Measurements from ENCODE around the gene LRFN2.

The LRFN2 gene

DNA sequence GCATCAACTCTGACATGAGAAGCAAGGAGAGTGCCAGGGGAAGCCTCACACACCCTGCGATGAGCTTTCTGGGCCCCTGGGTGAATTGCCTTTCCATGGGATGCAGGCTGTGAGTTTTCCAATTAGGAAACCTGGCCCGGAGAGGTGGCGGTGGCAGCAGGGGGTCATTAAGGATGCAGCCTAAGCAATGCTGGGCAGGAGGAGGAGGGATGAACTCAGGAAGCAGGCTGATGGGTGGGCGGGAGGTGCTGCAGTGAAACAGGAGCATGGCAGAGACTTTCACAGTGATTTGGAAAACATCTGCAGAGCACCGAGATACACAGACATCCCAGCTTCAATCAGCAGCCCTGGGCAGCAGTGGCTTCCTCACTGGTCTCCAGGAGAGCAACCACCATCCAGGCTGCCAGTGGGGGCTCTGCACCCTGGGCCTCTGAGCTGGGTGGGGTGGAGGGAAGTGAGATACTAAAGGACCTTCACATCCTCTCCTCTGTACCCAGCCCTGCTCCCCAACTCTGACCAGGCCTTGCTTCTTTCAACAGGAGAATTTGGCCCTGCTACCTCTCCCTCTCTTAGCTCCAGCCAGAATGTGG lies 44.9 kb downstream of the LRFN2 start:
- DNase-seq = no peak

DNA sequence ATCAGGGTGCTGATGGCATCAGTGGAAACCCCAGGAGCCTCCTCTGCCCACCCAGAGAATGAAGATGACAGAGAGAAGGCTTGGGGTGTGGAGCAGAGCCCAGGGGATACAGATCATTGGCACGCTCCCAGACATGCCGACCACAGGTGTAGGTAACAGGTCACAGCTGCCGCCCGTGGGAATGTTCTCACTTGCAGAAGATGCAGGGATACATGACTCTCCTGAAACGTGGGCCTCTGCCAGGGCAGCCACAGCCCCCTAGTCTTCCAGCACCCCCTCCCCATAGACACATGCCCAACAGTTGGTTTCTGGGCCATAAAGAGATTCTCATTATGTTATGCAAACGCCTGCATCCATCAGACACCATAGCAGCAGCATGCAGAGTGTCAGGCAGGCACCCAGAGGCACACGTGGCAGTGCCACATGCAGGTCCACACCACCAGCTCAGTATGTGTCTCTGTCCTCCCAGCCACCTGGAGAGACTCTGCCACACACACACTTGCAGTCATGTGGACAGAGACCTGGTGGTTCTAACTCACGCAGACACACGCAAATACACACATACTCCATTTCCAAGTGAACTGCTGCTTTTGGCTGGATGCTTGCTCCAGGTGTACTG lies 45.5 kb downstream of the LRFN2 start:
- DNase-seq = no peak

DNA sequence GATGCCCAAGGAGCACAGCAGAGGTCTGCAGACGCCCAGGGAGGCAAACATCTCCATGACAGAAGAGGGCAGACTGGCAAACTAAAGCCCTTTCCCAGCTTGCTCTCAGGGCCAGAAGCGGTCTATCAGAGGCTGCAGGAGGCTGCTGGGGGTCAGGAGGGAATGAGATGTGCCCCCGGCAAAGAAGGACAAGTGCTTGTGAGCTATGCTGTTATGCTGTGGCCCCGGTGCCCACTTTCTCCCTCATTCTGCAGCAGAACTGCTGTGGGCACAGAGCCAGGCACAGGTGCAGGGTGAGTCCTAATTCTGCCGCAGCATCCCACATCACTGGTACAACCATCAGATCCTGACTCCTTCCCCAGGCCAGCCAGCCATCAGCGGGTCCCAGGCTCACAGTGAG lies 46.4 kb downstream of the LRFN2 start:
- no peak for DNase-seq

DNA sequence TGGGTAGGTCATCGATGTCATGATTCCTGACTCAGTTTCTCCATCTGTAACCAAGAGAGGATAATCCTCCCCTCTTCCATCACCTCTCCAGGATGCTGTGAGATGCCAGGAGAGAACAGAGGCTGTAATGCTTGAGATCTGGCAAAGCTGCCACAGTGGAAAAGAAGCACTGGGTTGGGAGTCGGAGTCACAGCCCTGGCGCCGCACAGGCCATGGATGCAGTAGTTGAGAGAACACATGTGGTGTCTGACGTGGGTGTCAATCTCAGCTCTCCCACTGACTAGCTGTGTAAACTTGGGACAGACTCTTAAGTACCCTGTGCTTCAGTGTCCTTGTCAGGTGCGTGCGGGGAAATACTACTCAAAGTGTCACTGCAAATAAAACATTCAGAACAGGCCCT lies 47.3 kb downstream of the LRFN2 start:
- no peak for DNase-seq

- DNase-seq = no peak
These were observed 48.6 kb downstream of the LRFN2 start for GRCh38 chr6:40538556-40538955.

GRCh38 chr6:40537446-40537845 lies 49.7 kb downstream of the LRFN2 start:
- no peak for DNase-seq

DNA sequence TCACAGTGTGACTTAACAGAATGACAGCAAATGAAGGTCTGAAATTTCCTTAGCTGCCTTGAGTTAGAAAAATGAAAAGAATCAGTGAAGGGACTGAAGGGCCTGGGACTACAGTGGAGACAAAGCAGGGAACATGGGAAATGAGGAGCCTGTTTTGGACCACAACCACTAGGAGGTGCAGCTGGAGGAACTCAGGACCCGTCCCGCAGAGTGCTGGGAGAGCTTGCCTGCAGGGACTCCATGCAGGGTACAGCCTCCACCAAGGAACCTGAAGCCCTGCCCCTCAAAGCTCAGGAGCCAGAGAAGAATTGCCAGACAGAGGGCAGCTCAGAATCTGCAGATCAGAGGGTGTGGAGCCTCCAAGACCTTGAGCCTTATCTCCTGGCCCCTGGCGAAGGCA lies 50.7 kb downstream of the LRFN2 start:
- no peak for DNase-seq

DNA sequence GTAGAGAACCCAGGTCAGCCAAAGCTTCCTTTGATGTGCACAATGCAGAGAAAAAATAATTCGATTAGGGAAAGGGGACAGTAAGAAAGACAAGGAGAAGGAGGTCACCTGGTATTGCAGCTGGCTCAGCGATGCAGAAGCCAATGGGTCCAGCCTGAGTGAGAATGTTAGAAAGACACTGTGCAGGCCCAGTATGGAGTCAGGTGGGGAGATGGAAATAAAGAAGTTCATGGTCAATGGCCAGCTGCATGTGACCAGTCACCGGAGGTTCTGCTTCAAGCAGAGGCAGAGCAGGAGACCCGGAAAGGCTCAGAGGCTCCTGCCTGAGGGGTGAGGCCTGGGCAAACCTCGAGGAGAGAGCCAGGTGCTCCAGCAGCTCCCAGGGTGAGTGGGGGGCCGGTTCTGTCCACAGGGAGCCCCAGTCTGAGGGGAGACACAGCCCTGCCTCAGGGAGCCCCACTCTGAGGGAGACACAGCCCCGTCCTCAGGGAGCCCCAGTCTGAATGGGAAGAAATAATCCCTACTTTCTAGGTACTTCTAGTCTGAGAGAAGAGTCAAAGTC lies 51.3 kb downstream of the LRFN2 start:
- no peak for DNase-seq

GRCh38 chr6:40535110-40535818 lies 51.9 kb downstream of the LRFN2 start:
- no peak for DNase-seq

DNA sequence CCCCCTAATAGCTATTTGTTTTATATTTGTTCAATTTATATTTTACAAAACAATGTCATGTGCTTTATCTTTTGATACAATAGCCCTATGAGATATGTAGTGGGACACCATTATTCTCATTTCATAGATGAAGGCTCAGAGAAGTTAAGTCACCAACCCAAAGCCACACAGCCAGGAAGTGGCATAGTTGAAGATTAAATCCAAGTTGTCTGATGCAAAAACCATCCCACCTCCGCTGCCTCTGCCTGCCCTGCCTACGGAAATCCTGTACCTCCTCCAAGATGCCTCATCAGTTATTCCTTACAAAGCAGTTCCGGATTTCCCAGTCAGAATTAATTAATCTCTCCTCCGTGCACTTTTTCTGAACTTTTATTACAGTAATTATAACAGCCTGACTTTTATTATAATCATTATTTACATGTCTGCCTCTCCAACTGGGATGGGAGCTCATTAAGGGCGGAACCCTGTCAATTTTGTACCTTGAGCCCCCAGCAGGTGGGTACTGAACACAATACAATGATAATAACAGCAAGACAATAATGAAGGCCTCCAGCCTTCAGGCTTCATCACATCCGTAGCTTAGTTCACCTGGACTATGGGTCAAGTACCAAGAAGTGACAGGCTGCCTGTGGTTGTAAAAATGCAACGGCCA lies 54.7 kb downstream of the LRFN2 start:
- no peak for DNase-seq

DNA sequence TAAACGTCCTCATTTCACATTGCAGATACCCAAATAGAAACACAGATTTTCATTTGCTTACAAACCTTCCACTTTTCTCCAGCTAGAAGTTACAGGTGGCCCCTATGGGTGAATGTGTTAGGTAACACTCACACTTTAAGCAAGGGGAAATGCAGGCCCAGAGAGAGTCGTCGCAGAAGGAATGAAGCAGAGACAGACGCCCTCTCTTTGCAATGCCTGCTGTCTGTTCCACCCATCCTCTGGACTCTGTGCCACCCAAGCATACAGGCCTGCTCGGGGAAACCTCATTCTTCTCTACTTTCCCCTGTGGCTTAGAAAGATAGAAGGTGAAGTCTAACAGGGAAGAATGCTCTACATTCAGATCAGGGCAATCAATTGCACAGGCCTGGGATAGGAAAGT lies 57.2 kb downstream of the LRFN2 start:
- no peak for DNase-seq

DNA sequence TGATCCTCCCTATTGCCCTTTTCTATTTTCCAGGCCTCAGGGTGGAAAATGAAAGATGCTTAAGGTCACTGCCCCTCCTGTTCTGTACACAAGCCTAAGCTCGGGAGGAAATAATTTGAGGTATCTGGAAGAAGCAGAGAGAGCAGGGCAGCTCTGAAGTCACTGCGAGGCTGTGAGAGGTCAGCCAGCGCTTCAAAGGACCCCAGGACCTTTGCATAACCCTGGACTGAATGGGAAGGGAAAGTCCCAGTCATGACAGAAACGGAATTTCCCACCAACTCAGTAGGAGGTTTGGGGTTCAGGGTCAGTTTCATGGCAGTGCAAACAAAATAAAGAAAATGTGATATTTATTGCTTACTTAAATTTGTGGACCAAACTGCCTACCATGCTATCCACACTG lies 58.1 kb downstream of the LRFN2 start:
- DNase-seq = no peak

- DNase-seq = no peak
These were observed 59.1 kb downstream of the LRFN2 start for GRCh38 chr6:40528051-40528450.

DNA sequence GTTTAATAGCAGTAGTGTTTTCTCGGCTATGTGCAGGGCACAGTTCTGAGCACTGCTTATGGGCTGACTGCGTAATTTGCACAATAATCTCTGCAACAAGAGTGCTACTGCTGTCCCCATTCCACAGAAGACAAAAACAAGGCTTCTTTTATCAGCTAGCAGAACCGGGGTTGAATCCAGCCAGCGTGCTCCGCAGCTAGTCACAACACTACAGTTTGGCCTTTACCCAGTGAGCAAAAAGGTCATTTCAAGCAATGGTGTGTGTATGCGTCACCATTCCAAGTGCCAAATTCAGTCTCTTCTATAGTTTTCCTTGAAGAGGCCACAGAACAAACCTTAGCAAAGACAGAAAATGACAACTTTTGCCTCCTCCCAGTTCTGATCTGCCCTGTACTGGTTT lies 61.1 kb downstream of the LRFN2 start:
- DNase-seq = no peak

DNA sequence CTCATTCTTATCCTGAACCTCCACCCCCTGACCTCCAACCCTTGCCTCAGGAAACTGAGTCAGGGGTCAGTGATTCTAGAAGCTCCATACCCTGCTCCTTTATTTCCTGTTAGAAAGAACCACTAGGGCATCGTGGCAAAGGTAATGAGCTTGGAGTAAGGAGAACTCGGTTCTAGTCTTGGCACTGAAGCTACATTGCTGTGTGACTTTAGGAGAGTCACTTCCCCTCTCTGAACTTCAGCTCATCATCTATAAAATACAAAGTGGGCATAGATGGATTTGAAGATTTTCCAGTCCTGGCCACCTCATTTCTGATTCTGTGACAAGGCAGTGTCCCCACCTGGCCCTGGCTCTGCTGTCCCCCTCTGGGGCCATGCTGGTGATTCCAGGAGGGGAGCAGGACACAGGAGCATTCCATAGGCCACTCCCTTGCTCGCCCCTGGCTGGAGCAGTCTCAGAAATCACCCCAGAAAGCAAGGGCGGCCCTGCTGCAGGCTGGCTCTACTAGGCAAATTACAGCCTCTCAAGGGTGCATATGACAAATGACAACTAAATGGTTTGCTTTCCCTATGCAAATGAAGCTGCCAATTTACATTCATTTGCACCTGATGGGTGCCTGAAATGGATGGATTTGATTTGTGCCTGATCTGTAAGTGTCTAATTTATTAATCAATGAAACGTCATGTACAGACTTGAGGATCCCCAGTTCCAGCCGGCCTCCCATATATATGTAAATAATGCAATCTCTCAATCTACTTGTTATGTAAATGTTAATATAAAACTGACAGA lies 62.2 kb downstream of the LRFN2 start:
- DNase-seq = no peak

DNA sequence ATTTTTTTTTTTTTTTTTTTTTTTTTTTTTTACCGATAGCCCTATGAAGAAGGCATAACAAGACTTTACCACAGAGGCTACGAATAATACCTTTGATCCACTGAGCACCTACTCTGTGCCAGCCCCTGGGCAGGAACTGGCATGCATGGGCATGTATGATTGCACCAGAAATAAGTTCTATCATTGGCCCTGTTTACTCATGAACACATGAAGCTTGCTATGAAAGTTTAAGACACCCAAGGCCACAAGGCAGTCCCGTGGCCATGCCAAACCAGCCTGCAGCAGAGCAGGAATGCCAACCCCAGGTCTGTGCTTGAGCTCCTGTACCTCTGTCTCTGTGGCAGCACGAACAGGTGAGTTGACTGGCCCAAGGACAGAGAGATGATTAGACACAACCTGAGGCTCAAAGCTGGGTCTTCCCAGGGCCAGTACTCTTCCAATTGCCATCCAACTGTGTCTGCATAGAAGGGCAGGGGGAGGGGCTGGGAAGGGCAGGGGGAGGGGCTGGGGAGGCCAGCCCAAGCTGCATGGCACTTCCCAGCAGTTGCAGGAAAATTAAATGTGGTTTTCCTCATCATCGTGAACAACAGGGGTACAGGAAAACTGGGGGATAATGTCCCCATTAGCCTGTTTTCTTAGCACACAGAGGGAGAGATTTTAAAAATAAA lies 63.5 kb downstream of the LRFN2 start:
- DNase-seq = no peak

DNA sequence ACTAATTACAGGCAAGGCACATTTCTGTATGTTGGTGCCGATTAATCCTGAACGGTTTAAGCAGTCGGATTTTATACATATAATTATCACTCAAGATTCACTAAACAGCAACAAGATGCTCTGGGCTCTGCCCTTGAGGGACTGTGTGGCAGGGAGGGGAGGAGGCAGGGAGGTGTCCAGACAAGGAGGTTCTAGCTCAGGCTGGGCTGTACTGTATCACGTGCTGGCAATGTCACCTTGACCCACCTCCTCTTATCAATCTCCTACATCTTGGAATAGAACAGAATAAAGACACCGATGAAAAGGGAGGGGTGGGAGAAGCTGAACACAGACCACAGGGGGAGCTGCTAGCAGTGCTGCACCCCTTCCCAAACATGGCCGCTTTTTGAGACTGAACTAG lies 65.7 kb downstream of the LRFN2 start:
- no peak for DNase-seq

DNA sequence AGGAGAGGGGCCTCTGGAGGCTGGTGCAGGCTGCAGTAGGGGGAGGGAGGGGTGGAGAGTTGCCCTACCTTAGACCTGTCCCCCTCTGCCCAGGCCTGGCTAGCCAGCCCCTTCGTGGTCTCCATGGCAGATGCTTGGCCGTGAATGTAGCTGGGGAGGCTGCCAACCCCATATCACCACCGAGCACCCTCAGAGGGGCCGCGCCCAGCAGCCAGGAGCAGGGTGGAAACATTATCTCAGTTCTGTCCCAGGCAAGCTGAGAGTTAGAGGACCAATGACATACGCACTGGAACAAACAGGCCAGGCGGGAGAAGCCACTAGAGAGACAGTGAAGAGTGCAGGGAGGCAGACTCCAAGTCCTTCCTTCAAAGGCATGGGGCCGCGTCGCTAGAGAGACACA lies 66.5 kb downstream of the LRFN2 start:
- no peak for DNase-seq

DNA sequence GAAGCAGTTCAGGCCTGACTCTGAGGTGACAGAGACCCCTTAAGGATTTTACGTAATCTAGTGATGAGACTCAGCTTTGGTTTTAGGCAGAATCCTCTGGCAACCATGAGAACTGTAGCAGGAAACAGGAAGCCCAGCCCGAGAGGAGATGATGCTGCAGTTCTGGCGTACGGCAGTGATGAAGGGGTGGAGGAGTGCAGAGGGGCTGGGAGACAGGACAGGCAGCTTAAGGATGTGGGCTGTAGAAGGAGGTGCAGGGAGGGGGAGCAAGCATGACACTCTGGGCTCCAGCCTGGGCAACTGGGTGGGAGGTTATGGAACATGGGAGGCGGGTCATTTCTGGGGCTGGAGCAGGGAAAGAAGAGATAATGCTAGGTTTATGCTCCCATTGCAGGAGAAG lies 67.1 kb downstream of the LRFN2 start:
- DNase-seq = no peak

GRCh38 chr6:40517654-40518053 lies 69.5 kb downstream of the LRFN2 start:
- DNase-seq = no peak

DNA sequence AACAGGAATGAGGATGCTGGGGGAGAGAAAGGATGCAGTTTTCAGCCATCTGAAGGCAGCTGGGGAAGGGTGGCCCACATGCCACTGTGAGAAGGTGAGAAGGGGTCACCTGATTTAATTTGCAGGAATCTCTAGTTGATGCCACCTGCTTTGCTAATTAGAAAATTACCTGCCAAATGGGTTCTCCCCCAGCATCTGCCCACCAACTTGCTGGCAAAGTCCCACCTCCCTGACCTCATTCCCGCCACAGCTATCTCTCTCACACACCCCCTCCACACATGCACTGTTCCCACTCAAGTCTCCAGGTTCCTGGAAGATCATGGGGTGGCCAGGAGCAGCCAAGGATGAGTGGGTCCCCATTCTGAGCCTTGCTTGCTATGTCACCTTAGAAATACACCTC lies 70.7 kb downstream of the LRFN2 start:
- no peak for DNase-seq

GRCh38 chr6:40512340-40512739 lies 74.8 kb downstream of the LRFN2 start:
- no peak for DNase-seq

Data from SW 1271 (cell line).